HG02759 (cell line): ENCODE measurements around the gene LRRC37A3.
"Not testable (repeated sequence)": the region's sequence is repeated elsewhere in the genome, so short reads cannot be mapped to it uniquely, and the experiment has no call there.

Source experiments
- ATAC-seq: cut with Tn5 transposase; IDR thresholded peaks from one replicate; pipeline ENCODE4 v1.9.1; 2021; ENCODE audit warnings: mild to moderate bottlenecking, moderate library complexity; ENCODE audit not compliant: unreplicated experiment

Gene LRRC37A3

DNA sequence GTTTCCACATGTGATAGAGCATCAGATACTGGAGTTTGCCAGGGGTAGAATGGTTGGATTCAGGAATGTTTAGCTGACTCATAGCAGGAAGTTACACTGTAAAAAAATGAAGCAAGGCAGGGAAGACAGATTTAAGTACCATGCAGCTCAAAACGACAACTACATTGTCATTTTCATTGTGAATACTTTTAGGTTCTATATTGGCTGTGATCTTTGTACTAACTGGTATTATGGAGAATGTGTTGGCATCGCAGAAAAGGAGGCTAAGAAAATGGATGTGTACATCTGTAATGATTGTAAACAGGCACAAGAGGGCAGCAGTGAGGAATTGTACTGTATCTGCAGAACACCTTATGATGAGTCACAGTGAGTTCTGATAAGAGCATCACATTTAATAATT is 8.2 kb upstream of the LRRC37A3 start:
- ATAC-seq = peak; percentile 56

DNA sequence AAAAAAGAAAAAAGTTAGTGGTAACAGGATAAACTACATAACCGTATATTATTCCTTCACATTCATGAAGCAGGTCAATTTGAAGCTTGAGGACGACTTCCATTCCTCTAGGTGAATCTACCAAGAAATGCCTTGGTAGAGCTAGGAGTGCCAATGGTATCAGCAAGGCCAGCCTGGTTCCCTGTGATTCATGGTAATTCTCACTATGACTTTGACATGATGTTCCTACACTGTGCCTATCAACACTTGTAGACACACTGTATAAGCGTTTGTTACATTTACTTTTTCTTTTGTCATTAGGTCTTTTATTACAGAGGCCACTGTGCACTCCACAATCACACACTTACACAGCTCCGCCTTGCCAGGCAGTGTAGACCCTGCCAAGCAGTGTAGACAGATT is 7.2 kb upstream of the LRRC37A3 start:
- ATAC-seq = not testable (repeated sequence)

DNA sequence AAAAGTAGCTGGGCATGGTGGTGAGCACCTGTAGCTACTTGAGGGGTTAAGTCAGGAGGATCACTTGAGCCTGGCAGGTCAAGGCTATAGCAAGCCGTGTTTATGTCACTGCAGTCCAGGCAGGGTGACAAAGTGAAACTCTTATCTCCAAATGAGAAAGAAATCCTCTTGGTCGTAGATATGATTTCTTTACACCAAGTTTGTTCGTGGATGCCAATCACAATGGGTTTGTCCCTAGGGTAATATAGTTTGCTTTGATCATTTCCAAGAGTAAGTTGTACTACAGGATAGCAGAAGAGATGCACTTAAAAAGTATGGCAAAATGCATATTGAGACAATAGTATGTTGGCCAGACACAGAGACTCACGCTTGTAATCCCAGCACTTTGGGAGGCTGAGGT is 6.0 kb upstream of the LRRC37A3 start:
- not testable (repeated sequence) for ATAC-seq

- not testable (repeated sequence) for ATAC-seq
Measured at GRCh38 chr17:64923051-64923568, 3.8 kb upstream of the LRRC37A3 start.

DNA sequence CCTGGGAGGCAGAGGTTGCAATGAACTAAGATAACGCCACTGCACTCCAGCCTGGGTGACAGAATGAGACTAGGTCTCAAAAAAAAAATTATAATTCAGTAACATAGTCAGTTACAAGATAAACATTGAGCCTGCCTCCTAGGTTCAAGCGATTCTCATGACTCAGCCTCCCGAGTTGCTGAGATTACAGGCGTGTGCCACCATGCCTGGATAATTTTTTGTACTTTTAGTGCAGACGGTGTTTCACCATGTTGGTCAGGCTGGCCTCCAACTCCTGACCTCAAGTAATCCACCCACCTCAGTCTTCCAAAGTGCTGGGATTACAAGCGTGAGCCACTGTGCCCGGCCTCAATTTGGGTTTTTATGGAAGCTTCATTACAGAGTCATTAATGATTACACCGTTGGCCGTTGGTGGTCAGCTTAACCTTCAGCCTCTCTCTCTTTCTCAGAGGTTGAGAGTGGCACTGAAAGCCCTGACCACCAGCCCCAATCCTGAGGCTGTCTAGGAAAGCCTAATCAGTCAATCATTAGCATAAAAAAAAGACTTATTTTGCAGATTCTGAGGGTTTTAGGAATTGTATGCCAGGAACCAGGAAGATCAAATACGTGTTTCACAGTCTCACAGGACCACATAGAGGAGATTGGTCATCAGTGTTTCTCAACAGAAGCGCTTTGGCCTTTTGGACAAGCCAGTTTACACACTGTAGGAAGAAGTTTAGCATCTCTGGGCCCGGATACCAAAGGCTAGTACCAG is 1.3 kb upstream of the LRRC37A3 start:
- no peak for ATAC-seq

DNA sequence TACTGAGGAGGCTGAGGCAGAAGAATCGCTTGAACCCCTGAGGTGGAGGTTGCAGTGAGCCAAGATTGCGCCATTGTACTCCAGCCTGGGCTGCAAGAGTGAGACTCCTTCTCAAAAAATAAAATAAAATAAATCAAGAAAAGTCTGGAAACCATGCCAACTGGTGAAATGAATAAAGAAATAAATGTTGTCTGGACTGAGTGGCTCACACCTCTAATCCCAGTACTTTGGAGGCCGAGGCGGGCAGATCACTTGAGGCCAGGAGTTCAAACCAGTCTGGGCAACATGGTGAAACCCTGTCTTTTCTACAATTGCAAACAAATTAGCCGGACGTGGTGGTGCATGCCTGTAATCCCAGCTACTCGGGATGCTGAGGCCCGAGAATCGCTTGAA is 744 bp upstream of the LRRC37A3 start:
- ATAC-seq = no peak

DNA sequence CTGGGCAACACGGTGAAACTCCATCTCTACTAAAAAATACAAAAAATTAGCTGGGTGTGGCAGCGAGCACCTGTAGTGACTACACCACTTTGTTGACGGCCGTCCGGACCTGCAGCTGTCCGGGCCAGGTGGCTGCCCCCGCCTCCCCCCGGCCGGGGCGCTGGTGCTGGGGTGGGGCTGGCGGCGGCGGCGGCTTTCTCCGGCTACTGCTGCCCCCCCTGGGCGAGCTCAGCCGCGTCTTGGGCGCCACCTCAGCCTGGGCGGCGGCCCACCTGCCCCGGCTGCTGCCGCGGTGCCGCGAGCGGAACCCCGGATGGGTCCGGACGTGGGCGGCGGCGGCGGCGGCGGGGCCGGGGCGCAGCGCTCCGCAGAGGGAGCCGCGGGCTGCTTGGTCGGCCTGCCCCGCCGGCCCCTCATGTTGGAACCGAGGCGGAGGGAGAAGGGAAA is 413 bp downstream of the LRRC37A3 start:
- ATAC-seq = peak; percentile 62

- not testable (repeated sequence) for ATAC-seq
Measured at GRCh38 chr17:64917540-64917939, 1.7 kb downstream of the LRRC37A3 start.

- ATAC-seq = not testable (repeated sequence)
Measured at GRCh38 chr17:64915244-64915643, 4.0 kb downstream of the LRRC37A3 start.

- ATAC-seq = not testable (repeated sequence)
Measured at GRCh38 chr17:64910191-64910514, 9.1 kb downstream of the LRRC37A3 start.

- not testable (repeated sequence) for ATAC-seq
Measured at GRCh38 chr17:64909511-64910190, 9.6 kb downstream of the LRRC37A3 start.

GRCh38 chr17:64904069-64904468 is 15.2 kb downstream of the LRRC37A3 start:
- ATAC-seq = not testable (repeated sequence)

GRCh38 chr17:64897136-64897535 is 22.1 kb downstream of the LRRC37A3 start:
- not testable (repeated sequence) for ATAC-seq

- ATAC-seq = not testable (repeated sequence)
Measured at GRCh38 chr17:64874210-64874609, 45.1 kb downstream of the LRRC37A3 start.

DNA sequence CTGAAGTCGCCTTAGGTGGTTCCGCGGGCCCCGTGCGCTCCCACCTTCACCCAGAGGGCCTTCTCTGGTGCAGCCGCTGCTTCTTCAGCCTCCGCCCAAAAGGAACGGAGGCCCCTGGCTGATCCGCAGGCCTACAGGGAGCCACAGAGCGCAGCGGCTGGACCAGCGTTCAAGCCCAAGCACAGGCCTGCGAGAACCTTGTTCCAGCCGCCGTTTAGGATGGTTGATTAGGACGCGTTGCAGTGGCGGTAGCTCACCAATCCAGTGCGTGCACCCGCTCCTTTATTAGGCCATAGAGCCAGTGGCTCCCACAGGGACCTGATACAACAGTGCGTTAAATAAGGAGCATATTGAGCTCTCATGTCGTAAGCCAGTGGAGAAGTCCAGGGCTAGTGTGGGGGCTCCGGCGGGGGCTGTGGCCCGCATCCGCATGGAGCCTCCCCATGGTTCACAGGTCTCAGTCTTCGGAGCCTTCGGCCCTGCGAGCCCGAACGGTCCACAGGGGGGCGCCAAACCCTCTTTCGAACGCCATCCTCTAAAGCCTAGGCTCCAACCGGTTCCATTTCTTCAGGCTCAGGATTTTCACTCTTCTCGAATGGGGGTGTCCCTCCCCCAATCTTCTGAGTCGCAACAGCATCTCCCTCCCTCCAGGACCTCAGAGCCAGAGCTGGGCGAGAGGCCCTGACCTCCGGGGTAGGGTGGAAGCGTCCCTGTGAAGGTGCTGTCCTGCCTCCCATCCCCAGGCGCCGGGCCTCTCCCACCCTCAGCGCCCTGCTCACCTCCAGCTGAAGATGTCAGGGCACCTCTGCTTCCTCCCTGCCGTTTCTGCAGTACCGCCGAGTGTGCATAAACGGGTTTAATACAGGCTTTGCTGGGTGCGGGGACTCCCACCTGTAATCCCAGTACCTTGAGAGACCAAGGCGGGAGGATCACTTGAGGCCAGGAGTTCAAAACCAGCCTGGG is 71.5 kb downstream of the LRRC37A3 start:
- not testable (repeated sequence) for ATAC-seq

DNA sequence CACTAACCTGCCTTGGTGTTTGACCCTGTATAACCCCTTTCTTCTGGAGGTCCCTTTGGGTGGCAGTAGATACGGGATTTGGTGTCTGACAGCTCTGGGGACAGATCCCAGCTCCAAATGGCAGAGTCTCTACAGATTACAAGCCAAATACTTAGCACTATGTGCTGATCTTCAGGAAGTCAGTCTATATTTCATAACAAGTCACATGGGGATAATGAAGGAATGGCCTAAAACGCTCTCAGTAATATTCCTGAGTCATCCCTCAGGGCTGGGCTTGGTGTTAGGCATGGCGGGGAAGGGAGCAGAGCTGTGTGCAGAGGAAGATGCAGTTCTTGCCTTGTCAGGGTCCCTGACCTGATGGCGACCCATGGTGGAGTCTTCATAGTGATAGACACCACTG is 72.4 kb downstream of the LRRC37A3 start:
- ATAC-seq = not testable (repeated sequence)

GRCh38 chr17:64843918-64844317 is 75.4 kb downstream of the LRRC37A3 start:
- not testable (repeated sequence) for ATAC-seq

- not testable (repeated sequence) for ATAC-seq
Measured at GRCh38 chr17:64842900-64843299, 76.4 kb downstream of the LRRC37A3 start.

GRCh38 chr17:64840960-64841359 is 78.3 kb downstream of the LRRC37A3 start:
- ATAC-seq = not testable (repeated sequence)

- ATAC-seq = not testable (repeated sequence)
Measured at GRCh38 chr17:64838513-64838912, 80.8 kb downstream of the LRRC37A3 start.
